Activated T-helper 2 cell treated with anti-CD3 and anti-CD28 coated beads, Interferon-gamma antibody, Interleukin-2, Interleukin-4, amounts not matched to agents 10 μg/mL and 5 μg/mL and 100 μg/mL, durations not matched to agents 14 hours and 24 hours and 36 hours (primary cell): Measurements from ENCODE around the gene SNTB2. TPM values are rescaled to one million over a fixed set of nuclear protein-coding genes. Genes with fewer than 3 reads are reported as not detected.
"Not testable (repeated sequence)": the region's sequence is repeated elsewhere in the genome, so short reads cannot be mapped to it uniquely, and the experiment has no call there.

Experiments
- DNase-seq: peaks from one replicate; pipeline ENCODE4 v3.0.0; 2021; ENCODE audit warnings: low spot score
- H3K27ac Mint-ChIP-seq: one replicate; pipeline ENCODE4 v1.8.0; 2021; ENCODE audit warnings: mixed read lengths
- H3K27me3 Mint-ChIP-seq: one replicate; pipeline ENCODE4 v1.8.0; 2021; ENCODE audit warnings: low read depth, mixed read lengths
- H3K36me3 Mint-ChIP-seq: one replicate; pipeline ENCODE4 v1.8.0; 2021; ENCODE audit warnings: low read depth, mixed read lengths
- H3K4me1 Mint-ChIP-seq: one replicate; pipeline ENCODE4 v1.8.0; 2021; ENCODE audit warnings: low read depth, mixed read lengths
- H3K4me3 Mint-ChIP-seq: one replicate; pipeline ENCODE4 v1.8.0; 2021; ENCODE audit warnings: low read depth, mild to moderate bottlenecking, moderate library complexity, mixed read lengths
- H3K9me3 Mint-ChIP-seq: one replicate; pipeline ENCODE4 v1.8.0; 2021; ENCODE audit warnings: mixed read lengths
- intact Hi-C: fragments of 100-400 bp; cut with micrococcal nuclease; formaldehyde crosslinking; loops from one replicate; pipeline ENCODE4 v1.15.1; 2023
- total RNA-seq: library from RNA; stranded (reverse); gene quantifications from 2 replicates; pipeline ENCODE4 v1.2.3, GENCODE V29; 2022

SNTB2 gene
- 29.8 and 30.4 TPM in 2 replicates for total RNA-seq

DNA sequence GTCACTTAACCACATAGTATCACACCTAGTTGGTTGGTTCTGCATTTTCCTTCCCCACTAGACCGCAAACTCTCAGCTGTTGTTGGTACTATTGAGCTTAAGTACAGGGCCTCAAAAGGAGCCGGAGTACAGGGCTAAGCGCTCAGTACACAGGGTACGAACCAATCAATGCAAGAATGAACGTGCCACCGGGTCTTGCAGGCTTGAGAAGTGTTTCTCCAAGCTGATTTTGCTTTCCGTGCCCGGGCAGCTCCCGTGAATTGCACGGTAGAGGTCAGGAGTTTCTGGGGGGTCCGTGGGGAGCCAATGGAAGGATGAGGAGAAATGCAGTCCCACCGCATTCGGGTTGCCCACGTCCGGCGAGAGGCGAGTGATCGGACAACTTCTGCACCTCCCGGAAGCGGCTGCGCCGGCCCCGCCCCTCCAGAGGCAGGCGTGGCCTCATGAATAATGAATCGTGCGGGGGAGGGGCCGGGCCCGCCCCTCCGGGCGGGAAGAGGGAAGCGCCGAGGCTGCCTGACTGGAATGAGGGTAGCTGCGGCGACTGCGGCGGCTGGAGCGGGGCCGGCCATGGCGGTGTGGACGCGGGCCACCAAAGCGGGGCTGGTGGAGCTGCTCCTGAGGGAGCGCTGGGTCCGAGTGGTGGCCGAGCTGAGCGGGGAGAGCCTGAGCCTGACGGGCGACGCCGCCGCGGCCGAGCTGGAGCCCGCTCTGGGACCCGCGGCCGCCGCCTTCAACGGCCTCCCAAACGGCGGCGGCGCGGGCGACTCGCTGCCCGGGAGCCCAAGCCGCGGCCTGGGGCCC lies at the start of gene SNTB2:
Gene SNTB2, plus strand, starts transcription at position 523 of the 804 bp plus-strand sequence. Its CDS starts 3 bp downstream, at position 526.
- peak within 1 kb of the TSS; percentile 98 for H3K27ac Mint-ChIP-seq
- H3K36me3 Mint-ChIP-seq: peaks cover 26% of the 10 kb centered on the region
- no peaks in the 10 kb centered on the region for H3K9me3 Mint-ChIP-seq
- intact Hi-C loops: loop anchor here (1.0 to 5.0 kb wide), 2 partner anchors 21 to 55 kb away; partner anchors contain the start of genes CHTF8 and UTP4
- peak within 1 kb of the TSS; percentile 92 for H3K4me3 Mint-ChIP-seq
- peaks cover 47% of the 10 kb centered on the region for H3K4me1 Mint-ChIP-seq
- no peaks in the 10 kb centered on the region for H3K27me3 Mint-ChIP-seq
- peak; percentile 81 for DNase-seq

DNA sequence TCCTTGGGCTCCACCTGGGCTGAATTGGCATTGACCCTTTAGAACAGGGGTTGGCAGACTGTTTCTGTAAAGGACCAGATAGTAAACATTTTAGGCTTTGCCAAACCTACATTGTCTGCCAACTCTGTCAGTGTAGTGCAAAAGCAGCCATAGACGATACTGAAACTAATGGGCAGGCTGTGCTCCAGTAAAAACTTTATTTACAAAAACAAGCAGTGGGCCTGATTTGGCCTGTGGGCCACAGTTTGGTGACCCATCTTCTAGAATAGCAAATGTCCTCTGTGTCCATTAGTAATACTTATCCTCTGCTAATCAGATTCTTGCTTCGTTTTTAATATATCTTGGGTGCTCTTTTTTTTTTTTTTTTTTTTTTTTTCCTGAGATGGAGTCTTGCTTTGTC lies 48.4 kb upstream of the SNTB2 start:
- Mint-ChIP-seq H3K27ac (no peak overlapping the region), H3K36me3 (peaks cover 84% of the 10 kb centered on the region), H3K27me3 (no peaks in the 10 kb centered on the region), H3K9me3 (no peaks in the 10 kb centered on the region), H3K4me3 (no peak overlapping the region), H3K4me1 (peaks cover 33% of the 10 kb centered on the region)
- DNase-seq: no peak
- intact Hi-C loops: no loop called here

- intact Hi-C loops, H3K4me3 Mint-ChIP-seq, H3K9me3 Mint-ChIP-seq, DNase-seq, H3K27ac Mint-ChIP-seq, H3K27me3 Mint-ChIP-seq: not testable (repeated sequence)
- Mint-ChIP-seq H3K4me1 (peaks cover 25% of the 10 kb centered on the region), H3K36me3 (peaks cover 80% of the 10 kb centered on the region)
These were observed 47.5 kb upstream of the SNTB2 start for GRCh38 chr16:69139464-69139863.

GRCh38 chr16:69141014-69141413 lies 46.0 kb upstream of the SNTB2 start:
- Mint-ChIP-seq H3K27me3 (no peaks in the 10 kb centered on the region), H3K27ac (no peak overlapping the region), H3K36me3 (peaks cover 81% of the 10 kb centered on the region), H3K4me1 (peaks cover 19% of the 10 kb centered on the region), H3K4me3 (no peak overlapping the region), H3K9me3 (no peaks in the 10 kb centered on the region)
- no peak for DNase-seq
- intact Hi-C loops: no loop called here

DNA sequence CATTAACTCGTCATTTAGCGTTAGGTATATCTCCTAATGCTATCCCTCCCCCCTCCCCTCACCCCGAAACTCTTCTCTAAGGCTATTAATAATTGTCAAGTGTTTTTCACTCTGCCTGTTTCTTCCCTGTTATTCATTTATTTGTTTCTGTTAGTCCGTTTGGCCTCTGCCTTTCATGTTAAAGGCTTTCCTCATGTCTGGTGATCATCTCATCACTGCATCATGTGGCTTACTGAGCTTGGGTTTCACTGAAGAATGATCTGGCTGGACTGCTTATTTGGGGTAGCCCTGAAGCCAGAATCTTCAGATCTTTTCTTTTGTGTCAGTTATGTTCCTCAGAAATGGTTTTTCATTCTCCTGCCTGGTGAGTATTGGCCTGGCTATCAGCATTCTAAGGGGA lies 45.0 kb upstream of the SNTB2 start:
- Mint-ChIP-seq H3K27ac (no peak overlapping the region), H3K4me3 (no peak overlapping the region), H3K36me3 (peaks cover 78% of the 10 kb centered on the region), H3K4me1 (peaks cover 15% of the 10 kb centered on the region), H3K27me3 (no peaks in the 10 kb centered on the region), H3K9me3 (no peaks in the 10 kb centered on the region)
- DNase-seq: no peak
- intact Hi-C loops: no loop called here

GRCh38 chr16:69143116-69143515 lies 43.8 kb upstream of the SNTB2 start:
- H3K4me3 Mint-ChIP-seq: no peak overlapping the region
- peaks cover 74% of the 10 kb centered on the region for H3K36me3 Mint-ChIP-seq
- H3K27me3 Mint-ChIP-seq: no peaks in the 10 kb centered on the region
- no peak overlapping the region for H3K27ac Mint-ChIP-seq
- H3K9me3 Mint-ChIP-seq: no peaks in the 10 kb centered on the region
- intact Hi-C loops: no loop called here
- no peak for DNase-seq
- H3K4me1 Mint-ChIP-seq: peaks cover 12% of the 10 kb centered on the region

DNA sequence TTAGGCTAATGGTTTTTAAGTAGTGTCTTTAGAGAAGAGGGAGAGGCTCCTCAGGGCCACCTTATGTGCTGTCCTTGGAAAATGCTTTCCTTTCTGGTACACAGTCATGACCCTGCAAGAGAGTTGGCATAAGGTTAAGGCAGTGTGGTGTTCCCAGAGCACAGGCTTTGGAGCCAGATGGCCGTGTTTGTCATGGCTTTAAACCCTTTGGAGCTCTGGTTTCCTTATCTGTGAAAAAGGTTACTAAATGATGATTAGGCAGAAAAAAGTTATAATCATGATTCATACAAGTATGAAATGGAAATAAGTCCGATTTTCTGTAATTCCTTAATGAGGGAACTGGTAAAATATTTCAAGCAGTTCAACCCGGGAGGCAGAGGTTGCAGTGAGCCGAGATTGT lies 41.3 kb upstream of the SNTB2 start:
- H3K4me3 Mint-ChIP-seq: no peak overlapping the region
- no peaks in the 10 kb centered on the region for H3K27me3 Mint-ChIP-seq
- peaks cover 16% of the 10 kb centered on the region for H3K4me1 Mint-ChIP-seq
- intact Hi-C loops: no loop called here
- no peaks in the 10 kb centered on the region for H3K9me3 Mint-ChIP-seq
- H3K36me3 Mint-ChIP-seq: peaks cover 58% of the 10 kb centered on the region
- DNase-seq: no peak
- H3K27ac Mint-ChIP-seq: no peak overlapping the region

- not testable (repeated sequence) for H3K4me1 Mint-ChIP-seq, DNase-seq, H3K4me3 Mint-ChIP-seq, H3K27ac Mint-ChIP-seq, H3K27me3 Mint-ChIP-seq, H3K9me3 Mint-ChIP-seq
- intact Hi-C loops: loop anchor here (1.0 kb wide), 1 partner anchor 138 kb away; no protein-coding TSS in a partner anchor
- H3K36me3 Mint-ChIP-seq: peaks cover 58% of the 10 kb centered on the region
These were observed 37.3 kb upstream of the SNTB2 start for GRCh38 chr16:69149621-69150020.

DNA sequence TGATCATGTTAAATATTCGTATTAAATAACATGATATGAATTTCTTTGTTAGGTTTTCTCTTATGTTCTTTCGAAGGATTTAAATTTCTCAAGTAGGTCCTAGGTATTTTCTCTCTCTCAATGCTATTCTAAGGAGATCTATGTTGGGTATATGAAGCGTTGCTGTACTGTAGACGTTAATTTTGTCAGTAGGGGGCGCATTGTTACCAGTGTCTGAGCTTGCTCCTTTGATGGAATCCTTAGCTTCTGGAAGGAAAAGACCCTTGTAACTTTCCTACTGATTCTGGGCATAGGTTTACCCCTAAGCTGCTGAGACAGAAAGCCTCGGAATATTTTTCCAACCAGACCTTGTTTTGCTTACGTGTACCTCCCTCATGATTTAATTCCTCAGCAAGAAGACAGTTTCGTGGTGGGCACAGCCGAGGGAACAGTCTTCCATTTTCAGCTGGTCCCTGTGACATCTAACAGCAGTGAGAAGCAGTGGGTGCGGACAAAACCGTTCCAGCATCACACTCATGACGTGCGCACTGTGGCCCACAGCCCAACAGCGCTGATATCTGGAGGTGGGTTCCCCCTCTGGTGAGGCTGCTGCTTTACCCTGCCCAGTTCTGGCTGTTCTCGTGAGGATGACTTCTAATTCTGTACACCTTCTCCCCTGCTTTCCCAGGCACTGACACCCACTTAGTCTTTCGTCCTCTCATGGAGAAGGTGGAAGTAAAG lies 36.7 kb upstream of the SNTB2 start:
- Mint-ChIP-seq H3K4me1 (peaks cover 8% of the 10 kb centered on the region), H3K27ac (no peak overlapping the region), H3K36me3 (peaks cover 61% of the 10 kb centered on the region), H3K9me3 (no peaks in the 10 kb centered on the region), H3K27me3 (no peaks in the 10 kb centered on the region), H3K4me3 (no peak overlapping the region)
- peak; percentile 20 for DNase-seq
- intact Hi-C loops: loop anchor here (1.0 kb wide), 1 partner anchor 137 kb away; no protein-coding TSS in a partner anchor

DNA sequence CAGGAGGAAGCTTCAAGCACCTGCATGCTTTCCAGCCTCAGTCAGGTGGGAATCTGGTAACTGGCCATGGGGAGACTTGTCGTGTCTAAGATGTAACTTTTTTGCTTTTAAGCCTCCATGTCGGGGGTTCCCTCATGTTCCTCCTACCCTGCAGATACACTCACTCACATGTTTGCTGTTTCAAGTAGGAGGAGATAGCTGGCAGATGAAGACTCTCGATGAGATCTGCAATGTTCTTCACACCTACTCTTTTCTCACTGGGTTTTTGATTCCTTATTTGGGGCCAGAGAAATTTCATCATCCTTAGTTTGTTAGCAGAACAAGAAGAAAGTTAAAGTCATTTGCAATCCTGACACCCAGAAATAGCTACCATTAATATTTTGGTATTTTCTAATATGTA lies 29.8 kb upstream of the SNTB2 start:
- H3K27me3 Mint-ChIP-seq: no peaks in the 10 kb centered on the region
- H3K4me3 Mint-ChIP-seq: no peak overlapping the region

GRCh38 chr16:69160192-69160591 lies 26.8 kb upstream of the SNTB2 start:
- no peak overlapping the region for H3K27ac Mint-ChIP-seq
- DNase-seq: no peak
- peaks cover 18% of the 10 kb centered on the region for H3K4me1 Mint-ChIP-seq
- H3K27me3 Mint-ChIP-seq: no peaks in the 10 kb centered on the region
- intact Hi-C loops: no loop called here
- H3K36me3 Mint-ChIP-seq: peaks cover 74% of the 10 kb centered on the region
- H3K4me3 Mint-ChIP-seq: no peak overlapping the region
- H3K9me3 Mint-ChIP-seq: no peaks in the 10 kb centered on the region

More for the DNA sequence above, 29.8 kb upstream of the SNTB2 start:
- peak overlapping the region; percentile 36 for H3K27ac Mint-ChIP-seq
- intact Hi-C loops: no loop called here
- H3K4me1 Mint-ChIP-seq: peaks cover 9% of the 10 kb centered on the region
- peaks cover 72% of the 10 kb centered on the region for H3K36me3 Mint-ChIP-seq
- DNase-seq: no peak
- no peaks in the 10 kb centered on the region for H3K9me3 Mint-ChIP-seq

GRCh38 chr16:69165584-69165983 lies 21.4 kb upstream of the SNTB2 start:
- DNase-seq: no peak
- H3K27ac Mint-ChIP-seq: peak overlapping the region; percentile 93
- H3K9me3 Mint-ChIP-seq: no peaks in the 10 kb centered on the region
- peak overlapping the region; percentile 13 for H3K4me3 Mint-ChIP-seq
- intact Hi-C loops: no loop called here
- peaks cover 80% of the 10 kb centered on the region for H3K36me3 Mint-ChIP-seq
- peaks cover 47% of the 10 kb centered on the region for H3K4me1 Mint-ChIP-seq
- H3K27me3 Mint-ChIP-seq: no peaks in the 10 kb centered on the region
